NCI-H128 (cell line): ENCODE data around the gene DESI2.

Experiments
- DNase-seq: peaks from one replicate; lab custom pipeline; 2025; ENCODE audit not compliant: unreplicated experiment; lab: John Stamatoyannopoulos, UW

The DESI2 gene

DNA sequence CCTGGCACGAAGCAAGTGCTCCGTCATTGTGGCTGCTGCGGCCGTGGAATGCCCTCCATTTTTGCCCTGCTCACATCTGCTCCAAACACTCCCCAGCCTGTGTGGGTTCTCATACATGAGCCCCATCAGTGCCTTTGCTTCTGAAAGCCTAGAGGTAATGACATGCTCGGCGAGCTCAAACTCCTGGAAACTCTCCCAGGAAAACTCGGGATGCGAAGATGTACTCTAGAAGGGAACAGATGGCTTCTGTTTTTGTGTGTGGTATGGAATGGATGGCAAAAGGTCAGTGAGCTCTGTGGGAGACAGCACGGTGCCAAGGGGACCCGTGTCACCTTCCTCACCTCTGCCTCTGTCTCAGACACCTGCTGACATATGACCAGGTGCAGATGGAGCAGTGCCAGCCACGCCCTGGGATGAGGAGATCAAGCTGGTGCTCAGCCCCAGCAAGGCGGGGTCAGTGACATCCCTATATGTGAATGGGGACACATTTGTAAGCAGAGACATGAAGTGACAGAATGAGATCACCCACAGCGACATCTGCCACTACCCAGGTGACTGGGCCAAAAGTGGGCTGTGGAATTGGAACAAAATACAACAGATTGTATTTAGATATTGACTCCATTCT is 98.5 kb downstream of the DESI2 start:
- no peak for DNase-seq

DNA sequence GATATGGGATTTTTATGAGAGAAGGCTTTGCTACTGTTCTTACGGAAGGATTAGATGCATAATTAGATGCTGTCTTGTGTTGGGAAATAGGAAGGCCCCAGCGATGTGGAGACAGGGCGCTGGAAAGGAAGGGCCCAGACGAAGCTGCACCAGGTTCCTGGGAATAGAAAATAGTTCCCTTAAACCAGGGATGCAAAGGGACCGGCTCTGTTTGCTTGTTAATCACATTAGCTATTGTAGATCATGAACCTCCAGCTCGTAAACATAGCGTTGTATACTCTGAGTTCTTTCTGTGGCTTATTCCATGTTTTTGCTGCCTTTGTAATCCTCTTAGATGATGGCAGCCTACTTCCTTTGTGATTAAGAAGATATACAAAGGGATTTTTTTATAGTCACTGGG is 102.7 kb downstream of the DESI2 start:
- DNase-seq: no peak

DNA sequence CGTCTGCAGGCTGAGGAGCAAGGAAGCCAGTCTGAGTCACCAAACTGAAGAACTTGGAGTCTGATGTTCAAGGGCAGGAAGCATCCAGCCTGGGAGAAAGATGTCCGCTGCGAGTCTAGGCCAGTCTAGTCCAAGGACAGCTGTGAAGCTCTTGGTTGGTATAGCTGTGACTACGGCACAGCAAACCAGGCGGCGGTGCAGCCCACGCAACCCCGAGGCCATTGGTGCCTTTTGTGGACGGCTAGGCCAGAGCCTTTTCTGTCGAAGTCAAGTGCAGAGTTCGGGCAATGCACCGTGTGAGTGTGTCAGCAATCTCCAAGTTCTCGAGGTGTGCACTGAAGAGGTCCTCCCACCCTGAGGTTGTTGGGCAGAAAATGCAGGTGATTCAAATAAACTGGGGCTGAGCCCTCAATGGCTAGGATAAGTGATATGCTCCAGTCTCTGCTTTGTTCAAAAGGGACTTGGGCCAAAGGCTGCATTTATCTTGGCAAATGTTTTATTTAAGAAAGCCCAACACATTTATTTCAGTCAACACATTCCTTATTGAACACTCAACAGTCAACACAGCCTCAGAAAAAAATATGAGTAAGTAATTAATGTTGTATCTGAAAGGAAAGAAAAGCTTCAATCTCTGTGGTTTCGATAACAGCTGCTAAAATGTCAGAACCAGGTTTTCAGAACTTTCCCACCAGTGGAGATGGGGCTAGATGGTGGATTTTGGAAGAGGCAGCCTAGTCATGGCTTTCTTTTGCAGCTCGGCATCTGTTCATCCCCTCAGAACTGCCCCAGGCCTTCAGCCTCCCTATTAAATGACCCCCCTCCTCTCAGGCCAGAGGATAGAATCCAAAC is 104.4 kb downstream of the DESI2 start:
- no peak for DNase-seq
